T-helper 22 cell (primary cell): ENCODE measurements around the gene WIPF2.

ENCODE experiments used
- DNase-seq: peaks from one replicate; pipeline ENCODE4 v3.0.0-alpha.2; 2020; ENCODE audit warnings: low read depth

WIPF2 gene

DNA sequence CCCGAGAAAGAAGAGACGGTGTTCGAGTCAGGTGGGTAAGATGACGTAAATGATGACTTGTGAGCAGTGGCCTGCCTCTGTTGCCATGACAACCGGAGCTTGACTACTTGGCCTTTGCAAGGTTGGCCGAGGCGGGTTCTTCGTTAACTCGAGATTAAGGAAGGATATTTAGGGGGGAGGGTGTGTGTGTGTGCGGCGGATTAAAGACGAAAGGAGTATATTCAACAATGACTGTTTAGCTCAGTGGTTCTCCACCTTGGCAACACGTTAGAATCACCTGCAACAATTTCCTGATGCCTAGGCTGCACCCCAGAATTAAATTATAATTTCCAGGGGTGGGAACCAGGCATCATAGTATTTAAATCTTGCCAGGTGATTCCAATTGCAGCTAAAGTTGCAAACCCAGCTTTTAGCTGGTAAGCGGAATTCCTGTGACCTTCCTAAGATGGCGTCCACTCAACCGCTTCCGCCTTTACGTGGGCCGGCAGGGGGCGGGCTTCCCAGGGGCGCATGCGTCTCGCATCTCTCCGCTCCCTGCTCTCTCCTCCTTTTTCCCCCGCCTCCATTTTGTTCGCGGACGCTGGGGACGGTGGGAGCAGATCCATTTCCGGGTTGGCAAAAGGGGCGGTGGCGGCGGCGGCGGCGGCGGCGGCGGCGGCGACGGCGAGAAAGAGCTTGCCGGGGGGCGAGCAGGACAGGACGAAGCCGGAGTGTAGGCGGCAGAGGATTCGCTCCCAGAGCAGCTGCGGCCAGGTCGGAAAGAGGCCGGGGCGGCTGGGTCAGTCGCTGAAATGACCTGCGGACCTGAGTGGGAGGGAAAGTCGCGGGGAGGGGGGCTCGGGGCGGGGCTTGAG is at the start of gene WIPF2:
TSS of gene WIPF2 (plus strand) at position 565 of the 854 bp plus-strand sequence. CDS start 37,156 bp downstream, outside the sequence.
- DNase-seq: peak; percentile 95

DNA sequence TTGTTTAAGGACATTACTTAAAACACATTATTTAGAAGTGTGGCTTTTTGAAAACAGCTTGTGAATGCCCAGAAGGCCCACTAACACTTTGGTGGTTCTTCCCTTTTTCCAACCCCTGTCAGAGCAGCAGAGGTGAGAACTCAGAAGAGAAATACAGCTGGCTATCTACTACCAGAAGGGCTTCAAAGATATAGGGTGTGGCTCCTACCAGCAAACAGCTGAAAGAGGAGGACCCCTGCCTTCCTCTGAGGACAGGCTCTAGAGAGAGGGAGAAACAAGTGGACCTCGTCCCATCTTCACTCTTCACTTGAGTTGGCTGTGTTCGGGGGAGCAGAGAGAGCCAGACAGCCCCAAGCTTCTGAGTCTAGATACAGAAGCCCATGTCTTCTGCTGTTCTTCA is 48.8 kb upstream of the WIPF2 start:
- no peak for DNase-seq

GRCh38 chr17:40171750-40172149 is 47.4 kb upstream of the WIPF2 start:
- DNase-seq: no peak

DNA sequence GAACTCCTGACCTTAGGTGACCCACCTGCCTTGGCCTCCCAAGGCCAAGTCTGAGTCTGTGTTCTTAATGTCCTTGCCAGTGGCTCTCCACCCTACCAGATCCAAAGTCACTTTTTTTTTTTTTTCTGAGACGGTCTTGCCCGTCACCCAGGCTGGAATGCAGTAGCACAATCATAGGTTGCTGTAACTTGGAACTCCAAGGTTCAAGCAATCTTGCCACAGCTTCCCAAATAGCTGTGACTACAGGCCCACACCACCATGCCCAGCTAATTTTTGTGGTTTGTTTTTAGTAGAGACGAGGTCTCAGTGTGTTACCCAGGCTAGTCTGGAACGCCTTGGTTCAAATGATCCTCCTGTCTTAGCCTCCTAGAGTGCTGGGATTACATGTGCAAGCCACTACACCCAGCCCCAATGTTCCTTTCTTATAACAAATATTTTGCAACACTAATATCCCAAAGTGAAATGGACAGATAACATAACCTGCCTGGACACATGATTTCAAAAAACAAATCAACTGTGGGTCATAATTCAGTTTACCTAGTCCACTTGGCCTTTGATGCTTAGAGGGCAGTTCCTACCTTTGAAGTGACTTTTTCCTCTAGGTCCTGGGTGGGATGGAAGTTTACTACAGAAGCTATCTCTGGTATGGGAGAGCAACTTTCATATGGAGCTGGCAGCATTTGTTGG is 45.9 kb upstream of the WIPF2 start:
- no peak for DNase-seq

DNA sequence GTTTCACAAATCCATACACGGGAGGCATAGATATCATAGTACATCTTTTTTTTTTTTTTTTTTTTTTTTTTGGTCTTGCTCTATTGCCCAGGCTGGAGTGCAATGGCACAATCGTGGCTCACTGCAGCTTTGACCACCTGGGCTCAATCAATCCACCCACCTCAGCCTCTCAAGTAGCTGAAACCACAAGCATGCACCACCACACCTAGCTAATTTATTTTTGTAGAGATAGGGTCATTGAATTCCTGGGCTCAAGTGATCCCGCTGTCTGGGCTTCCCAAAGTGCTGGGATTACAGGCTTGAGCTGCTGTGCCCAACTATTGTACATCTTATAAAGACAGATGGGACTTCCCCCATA is 45.3 kb upstream of the WIPF2 start:
- DNase-seq: no peak

- no peak for DNase-seq
Measured at GRCh38 chr17:40174514-40174913, 44.6 kb upstream of the WIPF2 start.

DNA sequence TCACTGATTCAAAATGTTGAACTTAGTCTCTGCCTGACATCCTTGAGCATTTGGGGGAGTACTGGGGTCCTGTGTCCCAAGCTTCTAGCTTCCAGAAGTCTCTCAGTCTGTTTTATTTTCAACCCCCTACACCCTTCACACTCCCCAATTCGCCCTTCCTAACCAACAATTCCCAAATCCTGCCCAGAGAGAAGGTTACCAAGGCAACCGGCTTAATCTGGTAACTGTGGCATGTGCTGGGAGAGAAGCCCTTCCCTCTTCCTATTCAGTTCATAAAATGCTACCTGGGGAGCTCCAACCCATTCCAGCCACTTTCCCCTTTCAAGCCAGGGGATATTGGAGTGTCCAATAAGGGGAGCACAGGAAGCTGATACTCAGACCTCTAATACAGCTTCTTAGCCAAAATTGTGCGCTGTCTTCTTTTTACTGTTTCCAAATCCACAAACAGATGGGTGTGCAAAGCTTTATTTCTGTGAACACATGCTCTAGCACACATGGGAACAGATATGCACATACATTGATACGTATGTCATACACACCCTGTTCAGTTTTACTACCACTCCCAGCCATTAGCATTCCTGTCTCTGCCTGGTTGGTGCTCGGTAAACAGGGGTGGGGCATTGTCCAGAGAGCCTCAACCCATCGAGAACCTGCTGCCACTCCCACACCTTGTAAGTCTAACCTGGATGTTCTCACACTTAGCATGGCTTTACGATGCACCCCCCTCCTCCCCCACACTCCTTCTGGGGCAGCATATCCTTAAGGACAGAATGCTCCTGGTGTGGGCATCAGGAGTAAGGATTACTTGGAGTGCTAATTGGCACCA is 43.0 kb upstream of the WIPF2 start:
- no peak for DNase-seq

DNA sequence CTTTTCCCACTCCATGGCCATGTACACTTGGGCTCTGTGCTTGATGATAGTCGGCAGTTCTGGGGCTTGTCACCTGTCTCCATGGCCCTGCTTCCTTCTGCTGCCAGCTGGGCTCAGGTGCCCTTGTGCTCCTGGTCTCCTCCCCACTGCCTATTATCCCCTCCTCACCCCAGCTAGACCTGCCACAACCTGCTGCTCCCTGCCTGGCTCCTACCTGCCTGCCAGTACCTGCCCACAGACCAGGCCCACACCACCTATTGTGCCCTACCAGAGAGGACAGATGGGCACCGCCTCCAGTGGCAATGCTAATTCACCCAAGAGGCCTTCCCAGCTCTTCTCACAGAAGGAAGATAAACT is 42.4 kb upstream of the WIPF2 start:
- no peak for DNase-seq

DNA sequence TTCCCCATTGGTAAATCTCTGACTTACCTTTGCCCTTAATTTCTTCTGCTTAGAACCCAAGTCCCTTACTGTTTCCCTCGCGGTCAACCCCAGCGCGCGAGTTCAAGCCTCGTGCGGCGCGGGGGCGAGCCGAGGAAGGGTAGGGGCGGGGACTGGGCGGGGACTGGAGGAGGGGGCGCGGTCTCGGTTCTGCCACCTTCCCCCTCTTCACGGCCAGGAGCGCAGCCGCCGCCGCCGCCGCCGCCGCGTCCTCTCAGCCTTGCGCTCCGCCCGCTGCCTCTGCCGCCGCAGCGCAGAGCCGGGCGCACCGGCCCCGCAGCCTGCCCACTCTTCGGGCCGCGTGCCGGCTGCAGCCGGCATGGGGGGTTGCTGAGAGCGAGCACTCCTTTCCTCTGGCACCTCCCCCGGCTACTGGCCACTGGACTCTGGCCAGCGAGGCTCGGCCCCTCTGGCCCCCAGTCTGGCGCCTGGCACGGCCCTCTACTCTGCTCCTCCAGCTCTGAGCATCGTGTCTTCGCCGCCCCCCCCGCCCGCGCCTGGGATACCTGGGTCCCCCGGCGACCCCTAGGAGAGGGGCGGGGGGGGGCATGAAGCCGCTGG is 41.7 kb upstream of the WIPF2 start, which contains the start of gene RAPGEFL1:
TSS of gene RAPGEFL1 (plus strand) at position 196 of the 600 bp plus-strand sequence. CDS start at position 588, 392 bp downstream.
- peak; percentile 66 for DNase-seq

- no peak for DNase-seq
Measured at GRCh38 chr17:40178021-40178601, 41.0 kb upstream of the WIPF2 start.

DNA sequence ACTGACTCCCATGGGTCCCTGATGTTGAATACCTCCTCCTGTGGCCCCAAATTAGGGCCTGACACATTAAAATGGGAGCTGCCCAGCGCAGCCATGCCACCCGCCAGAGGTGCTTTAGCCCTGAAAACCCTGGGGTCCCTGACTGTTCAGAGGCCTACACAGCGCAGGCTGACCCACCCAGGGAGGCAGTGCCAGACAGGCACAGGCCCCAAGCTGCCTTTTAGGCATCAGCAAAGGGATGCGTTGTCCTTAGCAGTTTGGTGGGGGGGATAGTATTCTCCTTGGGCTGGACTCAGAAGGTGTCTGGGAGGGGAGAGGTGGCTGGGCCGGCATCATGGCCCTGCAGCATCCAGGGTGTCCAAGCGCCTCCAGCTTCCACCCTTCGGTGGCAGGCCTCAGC is 40.4 kb upstream of the WIPF2 start:
- DNase-seq: no peak

GRCh38 chr17:40179923-40180659 is 39.0 kb upstream of the WIPF2 start:
- no peak for DNase-seq

GRCh38 chr17:40180694-40181093 is 38.4 kb upstream of the WIPF2 start:
- DNase-seq: no peak

- no peak for DNase-seq
Measured at GRCh38 chr17:40181205-40181604, 37.9 kb upstream of the WIPF2 start.

DNA sequence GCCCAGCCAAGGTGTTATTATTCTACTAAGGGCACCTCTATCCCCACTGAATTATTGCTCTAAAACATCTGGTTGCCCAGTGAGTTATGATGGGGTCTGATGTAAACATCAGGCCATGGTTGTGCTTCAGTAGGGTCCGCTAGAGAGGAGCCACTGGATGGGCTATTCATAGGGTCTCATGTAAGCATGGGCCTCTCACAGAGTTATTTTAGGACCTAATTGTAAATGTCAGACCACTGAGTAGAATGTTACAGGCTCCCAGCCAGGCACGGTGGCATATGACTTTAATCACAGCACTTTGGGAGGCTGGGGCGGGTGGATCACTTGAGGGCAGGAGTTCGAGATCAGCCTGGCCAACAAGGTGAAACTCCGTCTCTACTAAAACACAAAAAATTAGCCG is 36.5 kb upstream of the WIPF2 start:
- no peak for DNase-seq

GRCh38 chr17:40187238-40187637 is 31.9 kb upstream of the WIPF2 start:
- no peak for DNase-seq

DNA sequence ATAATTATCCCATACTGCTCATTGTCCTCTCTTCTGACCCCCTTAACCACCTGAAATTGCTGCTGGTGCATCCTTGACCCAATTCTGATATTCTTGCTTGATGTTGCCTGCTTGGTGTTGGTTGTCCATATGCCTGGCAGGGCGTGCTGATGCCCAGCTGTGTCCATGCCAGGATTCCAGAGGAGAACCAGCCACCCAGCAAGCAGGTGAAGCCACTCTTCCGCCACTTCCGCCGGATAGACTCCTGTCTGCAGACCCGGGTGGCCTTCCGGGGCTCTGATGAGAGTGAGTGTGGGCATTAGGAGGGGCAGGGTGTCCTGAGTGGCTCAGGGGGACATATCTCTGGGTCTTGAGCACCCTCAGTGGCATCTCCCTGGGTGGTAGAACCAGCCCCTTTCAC is 30.4 kb upstream of the WIPF2 start:
- no peak for DNase-seq

- no peak for DNase-seq
Measured at GRCh38 chr17:40190197-40191021, 28.7 kb upstream of the WIPF2 start.

- DNase-seq: peak; percentile 32
Measured at GRCh38 chr17:40191237-40192208, 27.6 kb upstream of the WIPF2 start.
